Measurements from ENCODE around the gene CTCF.
A peak's percentile ranks its signal among the peaks of the same experiment; 100 is the strongest.
"Not testable (repeated sequence)": the region's sequence is repeated elsewhere in the genome, so short reads cannot be mapped to it uniquely, and the experiment has no call there.

The CTCF gene

GRCh38 chr16:67562526-67562917 lies at the start of gene CTCF:
CTCF (plus strand) TSS chr16:67562526; CDS start chr16:67610833, 48,307 bp downstream.
- peak; percentile 90 for DNase-seq (ENCODE audit: low spot score)

GRCh38 chr16:67513892-67514291 lies 48.4 kb upstream of the CTCF start:
- DNase-seq (ENCODE audit: low spot score) = not testable (repeated sequence)

- no peak for DNase-seq (ENCODE audit: low spot score)
Measured at GRCh38 chr16:67514382-67514828, 47.9 kb upstream of the CTCF start.

- no peak for DNase-seq (ENCODE audit: low spot score)
Measured at GRCh38 chr16:67516296-67517154, 45.8 kb upstream of the CTCF start.

- DNase-seq (ENCODE audit: low spot score) = no peak
Measured at GRCh38 chr16:67517155-67517445, 45.2 kb upstream of the CTCF start.

- no peak for DNase-seq (ENCODE audit: low spot score)
Measured at GRCh38 chr16:67517661-67518423, 44.5 kb upstream of the CTCF start.

GRCh38 chr16:67518676-67519075 lies 43.6 kb upstream of the CTCF start:
- DNase-seq (ENCODE audit: low spot score) = no peak

GRCh38 chr16:67519242-67519641 lies 43.1 kb upstream of the CTCF start:
- DNase-seq (ENCODE audit: low spot score) = no peak

- peak; percentile 92 for DNase-seq (ENCODE audit: low spot score)
Measured at GRCh38 chr16:67521095-67521804, 41.1 kb upstream of the CTCF start.

GRCh38 chr16:67525176-67525860 lies 37.0 kb upstream of the CTCF start:
- peak; percentile 56 for DNase-seq (ENCODE audit: low spot score)

- no peak for DNase-seq (ENCODE audit: low spot score)
Measured at GRCh38 chr16:67526149-67526791, 36.1 kb upstream of the CTCF start.

- DNase-seq (ENCODE audit: low spot score) = peak; percentile 83
Measured at GRCh38 chr16:67528222-67528869, 34.0 kb upstream of the CTCF start, which contains the start of gene RIPOR1. RIPOR1 (plus strand) TSS chr16:67528829; CDS start chr16:67538447, 9,618 bp downstream.

GRCh38 chr16:67528870-67529581 lies 33.3 kb upstream of the CTCF start:
- peak; percentile 71 for DNase-seq (ENCODE audit: low spot score)

GRCh38 chr16:67529582-67530012 lies 32.7 kb upstream of the CTCF start:
- no peak for DNase-seq (ENCODE audit: low spot score)

GRCh38 chr16:67530013-67530939 lies 32.0 kb upstream of the CTCF start:
- DNase-seq (ENCODE audit: low spot score) = peak; percentile 90

GRCh38 chr16:67531247-67531646 lies 31.1 kb upstream of the CTCF start:
- no peak for DNase-seq (ENCODE audit: low spot score)

GRCh38 chr16:67533024-67533560 lies 29.2 kb upstream of the CTCF start:
- DNase-seq (ENCODE audit: low spot score) = no peak

GRCh38 chr16:67533987-67534386 lies 28.3 kb upstream of the CTCF start:
- not testable (repeated sequence) for DNase-seq (ENCODE audit: low spot score)

- DNase-seq (ENCODE audit: low spot score) = no peak
Measured at GRCh38 chr16:67534431-67534830, 27.9 kb upstream of the CTCF start.
